T-helper 2 cell (primary cell): ENCODE data around the gene ZNF609.
"Not testable (repeated sequence)": the region's sequence is repeated elsewhere in the genome, so short reads cannot be mapped to it uniquely, and the experiment has no call there.

Experiments
- DNase-seq, 5 experiments: peaks; one replicate each; pipeline versions ENCODE4 v3.0.0 to v3.0.0-alpha.2; 2012 to 2022

Gene ZNF609

GRCh38 chr15:64586259-64586870, 126.0 kb downstream of the ZNF609 start:
- no peak for DNase-seq

- no peak for DNase-seq
Observed at GRCh38 chr15:64586984-64587383, 126.6 kb downstream of the ZNF609 start.

GRCh38 chr15:64589435-64590084, 129.2 kb downstream of the ZNF609 start:
- DNase-seq = no peak

GRCh38 chr15:64592845-64593244, 132.5 kb downstream of the ZNF609 start:
- not testable (repeated sequence) for DNase-seq

GRCh38 chr15:64596701-64597476, 136.5 kb downstream of the ZNF609 start:
- DNase-seq = peak in 2 of 5 experiments; percentile 6 to 60

GRCh38 chr15:64597477-64597822, 137.1 kb downstream of the ZNF609 start:
- DNase-seq = no peak

- DNase-seq = no peak
Observed at GRCh38 chr15:64599226-64599625, 138.8 kb downstream of the ZNF609 start.

GRCh38 chr15:64599716-64600115, 139.3 kb downstream of the ZNF609 start:
- DNase-seq = no peak

- DNase-seq = no peak
Observed at GRCh38 chr15:64600794-64601193, 140.4 kb downstream of the ZNF609 start.

- DNase-seq = no peak
Observed at GRCh38 chr15:64604319-64604718, 143.9 kb downstream of the ZNF609 start.

- not testable (repeated sequence) for DNase-seq
Observed at GRCh38 chr15:64607416-64607815, 147.0 kb downstream of the ZNF609 start.

GRCh38 chr15:64610257-64610919, 150.0 kb downstream of the ZNF609 start:
- no peak for DNase-seq

- no peak for DNase-seq
Observed at GRCh38 chr15:64611085-64611725, 150.8 kb downstream of the ZNF609 start.

GRCh38 chr15:64614519-64614918, 154.1 kb downstream of the ZNF609 start:
- peak in 1 of 5 experiments; percentile 43 for DNase-seq

GRCh38 chr15:64617727-64618126, 157.3 kb downstream of the ZNF609 start:
- no peak for DNase-seq

- DNase-seq = no peak
Observed at GRCh38 chr15:64618138-64618537, 157.8 kb downstream of the ZNF609 start.

- no peak for DNase-seq
Observed at GRCh38 chr15:64618540-64618939, 158.2 kb downstream of the ZNF609 start.

GRCh38 chr15:64619880-64620839, 159.8 kb downstream of the ZNF609 start:
- DNase-seq = no peak

- no peak for DNase-seq
Observed at GRCh38 chr15:64621056-64621455, 160.7 kb downstream of the ZNF609 start.

- DNase-seq = peak in 4 of 5 experiments; percentile 9 to 88 (median 48)
Observed at GRCh38 chr15:64622410-64623260, 162.3 kb downstream of the ZNF609 start.
